ENCODE measurements around the gene TEKTIP1. TPM values are rescaled to one million over a fixed set of nuclear protein-coding genes. Genes with fewer than 3 reads are reported as not detected.

The TEKTIP1 gene
- total and polyA plus RNA-seq, 7 donors: 0.44 to 1.0 TPM; not detected in 5

DNA sequence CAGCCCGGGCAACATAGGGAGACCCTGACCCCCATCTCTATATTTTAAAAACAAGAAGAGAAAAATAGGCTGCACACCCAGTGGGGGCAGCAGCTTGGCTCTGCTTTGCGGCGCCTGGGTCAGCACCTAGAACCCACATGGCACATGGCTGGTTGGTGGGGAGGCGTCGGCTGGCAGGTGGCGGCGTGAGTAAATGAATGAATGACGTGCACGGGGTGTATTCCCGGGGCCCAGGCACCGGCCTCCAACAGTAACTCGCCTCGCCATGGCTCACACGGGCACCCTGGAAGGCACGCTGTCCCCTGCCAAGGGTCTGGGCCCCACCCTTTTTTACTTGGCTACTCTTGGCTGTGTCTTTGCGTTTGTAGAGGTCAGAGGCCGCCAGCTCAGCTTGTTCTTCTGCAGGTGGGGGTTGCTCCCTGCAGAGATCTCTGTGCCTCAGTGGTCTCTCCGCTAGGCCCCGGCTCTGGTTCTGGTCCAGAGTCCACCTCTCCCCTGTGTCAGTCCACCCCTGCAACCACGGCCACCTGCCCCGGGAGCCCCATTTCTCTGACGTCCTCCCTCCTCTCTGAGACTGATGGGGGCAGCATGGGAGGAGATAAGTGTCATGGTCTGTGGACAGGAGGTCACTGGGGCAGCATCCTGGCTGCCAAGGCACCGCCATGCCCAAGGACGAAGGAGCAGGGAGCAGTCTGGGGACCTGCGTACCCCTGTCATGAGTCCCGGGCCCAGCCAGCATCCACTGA lies 27.3 kb upstream of the TEKTIP1 start:
- Histone ChIP-seq H3K27me3 (ENCODE audit: insufficient read depth in 3 of 3, low read length in 2 of 3) (no peaks in the 10 kb centered on the region), H3K27ac (no peak overlapping the region), H3K4me1 (peaks cover 22% of the 10 kb centered on the region), H3K36me3 (ENCODE audit: insufficient read depth in 1 of 2, low read depth in 1 of 2) (peaks cover 0 to 17% of the 10 kb centered on the region in 2 donors), H3K9me3 (no peaks in the 10 kb centered on the region), H3K4me3 (no peak overlapping the region)
- DNase-seq: no peak
- WGBS, 3 donors: 66 to 72% (median 69%) methylated on average over 26 of the region's 26 CpGs
- TF ChIP-seq CTCF (IDR thresholded peaks at IDR 0.05): no peak
- no peak for ATAC-seq
- intact Hi-C loops (cut with DNase I): no loop called here

GRCh38 chr19:3512562-3513228 lies 26.3 kb upstream of the TEKTIP1 start:
- DNase-seq: no peak
- H3K27ac ChIP-seq: no peak overlapping the region
- peaks cover 23% of the 10 kb centered on the region for H3K4me1 ChIP-seq
- WGBS, 3 donors: 85 to 89% (median 87%) methylated on average over 17 of the region's 17 CpGs
- TF ChIP-seq CTCF (IDR thresholded peaks at IDR 0.05): no peak
- H3K9me3 ChIP-seq: no peaks in the 10 kb centered on the region
- H3K4me3 ChIP-seq: no peak overlapping the region
- peaks cover 0 to 17% of the 10 kb centered on the region in 2 donors for H3K36me3 ChIP-seq (ENCODE audit: insufficient read depth in 1 of 2, low read depth in 1 of 2)
- H3K27me3 ChIP-seq (ENCODE audit: insufficient read depth in 3 of 3, low read length in 2 of 3): no peaks in the 10 kb centered on the region
- intact Hi-C loops (cut with DNase I): no loop called here
- ATAC-seq: no peak

- TF ChIP-seq CTCF (IDR thresholded peaks at IDR 0.05): no peak
- DNase-seq (no peak), ATAC-seq (peak in 2 of 4 donors; percentile 22 to 31)
- Histone ChIP-seq H3K27me3 (ENCODE audit: insufficient read depth in 3 of 3, low read length in 2 of 3) (no peaks in the 10 kb centered on the region), H3K27ac (no peak overlapping the region), H3K36me3 (ENCODE audit: insufficient read depth in 1 of 2, low read depth in 1 of 2) (peaks cover 0 to 17% of the 10 kb centered on the region in 2 donors), H3K4me3 (no peak overlapping the region), H3K4me1 (peaks cover 23% of the 10 kb centered on the region), H3K9me3 (no peaks in the 10 kb centered on the region)
- intact Hi-C loops (cut with DNase I): no loop called here
- WGBS, 3 donors: 73% methylated on average over 23 of the region's 23 CpGs
These were observed 25.5 kb upstream of the TEKTIP1 start for GRCh38 chr19:3513229-3514140.

- no peaks in the 10 kb centered on the region for H3K27me3 ChIP-seq (ENCODE audit: insufficient read depth in 3 of 3, low read length in 2 of 3)
- no peak for TF ChIP-seq CTCF (IDR thresholded peaks at IDR 0.05)
- H3K9me3 ChIP-seq: no peaks in the 10 kb centered on the region
- intact Hi-C loops (cut with DNase I): no loop called here
- 85% methylated on average over 12 of the region's 12 CpGs for WGBS, 3 donors
- H3K4me1 ChIP-seq: peaks cover 23% of the 10 kb centered on the region
- no peak overlapping the region for H3K27ac ChIP-seq
- ATAC-seq (no peak), DNase-seq (no peak)
- H3K4me3 ChIP-seq: no peak overlapping the region
- H3K36me3 ChIP-seq (ENCODE audit: insufficient read depth in 1 of 2, low read depth in 1 of 2): peaks cover 0 to 16% of the 10 kb centered on the region in 2 donors
These were observed 24.0 kb upstream of the TEKTIP1 start for GRCh38 chr19:3514930-3515329.

Data from psoas muscle (tissue), 8 donors.